HepG2 (cell line): Measurements from ENCODE around the gene SNAI1. TPM values are rescaled to one million over a fixed set of nuclear protein-coding genes. Genes with fewer than 3 reads are reported as not detected.

Experiments
- AKNA ChIP-seq: sonication (generic); formaldehyde crosslinking; IDR thresholded peaks from 2 replicates; pipeline ENCODE4 v1.4.0; 2020; ENCODE audit warnings: missing genetic modification reagents, borderline replicate concordance
- ARNTL ChIP-seq: sonication (generic); formaldehyde crosslinking; IDR thresholded peaks from 2 replicates; pipeline ENCODE4 v1.4.0; 2020; ENCODE audit warnings: mild to moderate bottlenecking, missing genetic modification reagents
- ASH2L ChIP-seq: fragments of 300-600, 200-600 bp; sonication (generic); IDR thresholded peaks from 2 replicates; pipeline ENCODE4 v1.7.0; 2017; ENCODE audit warnings: low read depth, mild to moderate bottlenecking, moderate library complexity, mixed read lengths, low read length; ENCODE audit not compliant: insufficient read length
- DRAP1 ChIP-seq: IDR thresholded peaks from 2 replicates; pipeline ENCODE4 v1.6.1; 2016; ENCODE audit warnings: missing genetic modification reagents, missing compliant biosample characterization
- GATAD2A ChIP-seq: IDR thresholded peaks from 2 replicates; pipeline ENCODE4 v1.6.1; 2016
- KDM3A ChIP-seq: IDR thresholded peaks from 2 replicates; pipeline ENCODE4 v1.6.1; 2018; ENCODE audit warnings: low read depth, missing compliant biosample characterization
- KDM5B ChIP-seq: sonication (generic); formaldehyde crosslinking; IDR thresholded peaks from 2 replicates; pipeline ENCODE4 v1.4.0; 2020; ENCODE audit warnings: missing genetic modification reagents, mild to moderate bottlenecking, borderline replicate concordance
- MIER2 ChIP-seq: IDR thresholded peaks from 2 replicates; pipeline ENCODE4 v1.6.1; 2016; ENCODE audit warnings: missing biosample characterization, missing genetic modification reagents
- MIXL1 ChIP-seq: IDR thresholded peaks from 2 replicates; pipeline ENCODE4 v1.6.1; 2016
- MZF1 ChIP-seq: sonication (generic); formaldehyde crosslinking; IDR thresholded peaks from 2 replicates; pipeline ENCODE4 v1.8.1; 2023; ENCODE audit warnings: mild to moderate bottlenecking, missing genetic modification reagents, borderline replicate concordance
- NCOA1 ChIP-seq: sonication (generic); formaldehyde crosslinking; IDR thresholded peaks from 2 replicates; pipeline ENCODE4 v1.9.0; 2021; ENCODE audit warnings: missing genetic modification reagents
- NFYB ChIP-seq: sonication (generic); formaldehyde crosslinking; IDR thresholded peaks from 2 replicates; pipeline ENCODE4 v1.4.0; 2020; ENCODE audit warnings: missing genetic modification reagents
- NFYC ChIP-seq: IDR thresholded peaks from 2 replicates; pipeline ENCODE4 v1.6.1; 2016; ENCODE audit warnings: missing genetic modification reagents, missing compliant biosample characterization
- RORA ChIP-seq: sonication (generic); formaldehyde crosslinking; IDR thresholded peaks from 2 replicates; pipeline ENCODE4 v1.5.0; 2020; ENCODE audit warnings: mild to moderate bottlenecking, missing genetic modification reagents, moderate library complexity
- SAP130 ChIP-seq: IDR thresholded peaks from 2 replicates; pipeline ENCODE4 v1.6.1; 2016; ENCODE audit warnings: low read depth
- WIZ ChIP-seq: sonication (generic); formaldehyde crosslinking; IDR thresholded peaks from 2 replicates; pipeline ENCODE4 v1.5.1; 2020; ENCODE audit warnings: mild to moderate bottlenecking, missing genetic modification reagents
- ZBTB3 ChIP-seq: sonication (generic); formaldehyde crosslinking; IDR thresholded peaks from 2 replicates; pipeline ENCODE4 v1.4.0; 2020; ENCODE audit warnings: low read depth, mild to moderate bottlenecking, moderate library complexity, missing genetic modification reagents, borderline replicate concordance
- ZMAT3 ChIP-seq: sonication (generic); formaldehyde crosslinking; conservative IDR thresholded peaks from 2 replicates; pipeline ENCODE4 v1.7.0; 2021; ENCODE audit warnings: missing genetic modification reagents
- ZMYM2 ChIP-seq: sonication (generic); formaldehyde crosslinking; IDR thresholded peaks from 2 replicates; pipeline ENCODE4 v1.8.0; 2022; ENCODE audit warnings: mild to moderate bottlenecking, missing genetic modification reagents
- ZNF124 ChIP-seq: sonication (generic); formaldehyde crosslinking; IDR thresholded peaks from 2 replicates; pipeline ENCODE4 v1.4.0; 2020; ENCODE audit warnings: missing genetic modification reagents
- ZNF674 ChIP-seq: sonication (generic); formaldehyde crosslinking; IDR thresholded peaks from 2 replicates; pipeline ENCODE4 v1.5.0; 2020; ENCODE audit warnings: low read depth, mild to moderate bottlenecking, missing genetic modification reagents
- ZSCAN30 ChIP-seq: sonication (generic); formaldehyde crosslinking; IDR thresholded peaks from 2 replicates; pipeline ENCODE4 v1.5.0; 2020; ENCODE audit warnings: mild to moderate bottlenecking, missing genetic modification reagents
- polyA plus RNA-seq, 8 experiments: library from polyadenylated mRNA; depleted of rRNA in 3 of 8; stranded (reverse) in 7 of 8; unstranded in 1 of 8; fragments of >200 nt; fragmentation: Illumina TruSeq in 4 of 8; extraction: Trizol in 4 of 8; gene quantifications; 2 replicates each; pipeline versions ENCODE4 v1.2.1 to v1.2.3, GENCODE V29; 2011 to 2016; ENCODE audit warnings: low read depth in 4 of 8, missing spikeins in 1 of 8, mixed read lengths in 1 of 8; ENCODE audit not compliant: insufficient read depth in 1 of 8
- total RNA-seq, 5 experiments: library from RNA; depleted of rRNA; stranded (reverse); fragments of >200 nt; fragmentation: Illumina TruSeq; extraction: Trizol; gene quantifications; 2 replicates each; pipeline ENCODE4 v1.2.3, GENCODE V29; 2016; ENCODE audit warnings: low read depth in 1 of 5
- TF ChIP-seq, protein P1 (sequence below): IDR thresholded peaks from 2 replicates; pipeline ENCODE4 v1.6.1; 2016; ENCODE audit warnings: missing biosample characterization, missing genetic modification reagents, low read depth

The SNAI1 gene
- total and polyA plus RNA-seq, 2 of the 13 experiments (the other 11 are each of a cell fraction or from before 2014, with no cell fraction given), result 1.3 to 1.4 TPM

DNA sequence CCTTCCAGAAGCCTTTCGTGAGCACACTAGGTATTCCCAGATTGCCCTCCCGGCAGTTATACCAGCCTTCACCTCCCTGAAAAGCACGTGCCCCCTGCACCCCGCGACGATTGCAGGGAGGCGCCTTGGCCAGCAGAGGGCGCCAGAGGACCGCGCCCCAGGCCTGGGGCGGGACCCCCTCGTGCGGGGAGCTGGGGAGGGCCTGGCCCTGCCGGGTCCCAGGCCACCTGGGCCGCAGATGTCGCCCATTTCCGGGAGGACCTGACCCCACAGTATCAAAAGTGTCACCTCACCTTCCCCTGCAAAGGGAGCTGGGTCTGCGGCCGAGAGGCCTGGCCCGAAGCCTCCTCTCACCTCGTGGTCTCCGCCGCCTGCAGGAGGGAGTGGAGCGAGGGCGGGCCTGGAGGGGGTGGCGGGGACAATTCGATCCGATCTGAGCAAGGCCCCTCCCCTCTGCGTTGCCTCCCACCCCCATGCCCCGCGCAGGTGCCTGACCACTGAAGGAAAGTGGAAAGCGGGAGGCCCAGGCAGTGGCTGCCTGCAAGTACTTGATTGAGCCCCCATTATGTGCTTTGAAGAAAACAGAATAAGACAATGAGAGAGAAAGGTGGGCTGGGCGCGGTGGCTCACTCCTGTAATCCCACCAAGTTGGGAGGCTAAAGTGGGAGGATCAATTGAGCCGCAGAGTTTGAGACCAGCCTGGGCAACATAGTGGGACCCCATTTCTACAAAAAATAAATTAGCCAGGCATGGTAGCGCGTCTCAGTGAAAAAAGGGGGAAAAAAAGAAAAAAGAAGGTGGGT is 3.5 kb upstream of the SNAI1 start (continued):
- TF ChIP-seq ASH2L (peak; percentile 77), ZMAT3 (CRISPR knock-in tag) (peak; percentile 86; the same call in 1 of the 2 replicates), WIZ (CRISPR knock-in tag) (no peak), RORA (CRISPR knock-in tag) (no peak), ZSCAN30 (CRISPR knock-in tag) (no peak), NFYB (CRISPR knock-in tag) (no peak), MIXL1 (peak; percentile 80; the same call in 1 of the 2 replicates), KDM3A (CRISPR knock-in tag) (peak; percentile 100), SAP130 (CRISPR knock-in tag) (peak; percentile 74; the same call in 1 of the 2 replicates), NCOA1 (CRISPR knock-in tag) (0 out of 2 replicates have a peak, but pooled peaks have one; percentile 75), NFYC (CRISPR knock-in tag) (no peak; the same call in 1 of the 2 replicates), AKNA (CRISPR knock-in tag) (peak; percentile 90; the same call in 1 of the 2 replicates), MIER2 (CRISPR knock-in tag) (0 out of 2 replicates have a peak, but pooled peaks have one; percentile 12), GATAD2A (peak; percentile 67), ZBTB3 (CRISPR knock-in tag) (no peak), MZF1 (CRISPR knock-in tag) (no peak), DRAP1 (CRISPR knock-in tag) (peak; percentile 55), ZNF124 (CRISPR knock-in tag) (peak; percentile 86), ARNTL (peak; percentile 86), KDM5B (CRISPR knock-in tag) (peak; percentile 97), ZNF674 (CRISPR knock-in tag) (no peak), ZMYM2 (CRISPR knock-in tag) (peak; percentile 68; the same call in 1 of the 2 replicates)
- TF ChIP-seq, protein P1, sequence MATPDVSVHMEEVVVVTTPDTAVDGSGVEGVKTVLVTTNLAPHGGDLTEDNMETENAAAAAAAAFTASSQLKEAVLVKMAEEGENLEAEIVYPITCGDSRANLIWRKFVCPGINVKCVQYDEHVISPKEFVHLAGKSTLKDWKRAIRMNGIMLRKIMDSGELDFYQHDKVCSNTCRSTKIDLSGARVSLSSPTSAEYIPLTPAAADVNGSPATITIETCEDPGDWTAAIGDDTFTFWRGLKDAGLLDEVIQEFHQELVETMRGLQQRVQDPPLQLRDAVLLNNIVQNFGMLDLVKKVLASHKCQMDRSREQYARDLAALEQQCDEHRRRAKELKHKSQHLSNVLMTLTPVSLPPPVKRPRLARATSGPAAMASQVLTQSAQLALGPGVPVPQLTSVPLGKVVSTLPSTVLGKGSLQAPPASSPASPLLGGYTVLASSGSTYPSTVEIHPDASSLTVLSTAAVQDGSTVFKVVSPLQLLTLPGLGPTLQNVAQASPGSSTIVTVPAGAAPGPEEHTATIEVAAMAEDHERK, result no peak
